Activated B cell treated with CpG ODN at 0.5 μM for 24 hours (primary cell): ENCODE measurements around the gene CPN2. TPM values are rescaled to one million over a fixed set of nuclear protein-coding genes. Genes with fewer than 3 reads are reported as not detected.

Experiments used
- ATAC-seq: fragments of 200-7000 bp; cut with Tn5 transposase; one replicate; pipeline ENCODE4 v1.10.0; 2021; ENCODE audit warnings: low read depth, mild to moderate bottlenecking, moderate library complexity
- CTCF ChIA-PET: fragments of 350-600 bp; sonication (Branson Sonifier 250); formaldehyde crosslinking; loops from one replicate; lab custom pipeline; 2021; ENCODE audit warnings: antibody characterized with exemption; lab: Charles Lee
- POLR2A ChIA-PET: fragments of 350-600 bp; sonication (Branson Sonifier 250); formaldehyde crosslinking; loops from one replicate; lab custom pipeline; 2021; ENCODE audit warnings: antibody characterized with exemption; lab: Charles Lee
- DNase-seq: peaks from one replicate; pipeline ENCODE4 v3.0.0; 2022
- H3K27ac Mint-ChIP-seq: one replicate; pipeline ENCODE4 v1.8.0; 2020; ENCODE audit warnings: mixed read lengths
- H3K27me3 Mint-ChIP-seq: one replicate; pipeline ENCODE4 v1.8.0; 2021; ENCODE audit warnings: mixed read lengths
- H3K36me3 Mint-ChIP-seq: one replicate; pipeline ENCODE4 v1.8.0; 2021; ENCODE audit warnings: low read depth, mixed read lengths
- H3K4me1 Mint-ChIP-seq: one replicate; pipeline ENCODE4 v1.8.0; 2021; ENCODE audit warnings: mixed read lengths
- H3K4me3 Mint-ChIP-seq: one replicate; pipeline ENCODE4 v1.8.0; 2020; ENCODE audit warnings: mild to moderate bottlenecking, mixed read lengths
- H3K9me3 Mint-ChIP-seq: one replicate; pipeline ENCODE4 v1.8.0; 2020; ENCODE audit warnings: mixed read lengths
- intact Hi-C: fragments of 100-400 bp; cut with micrococcal nuclease; formaldehyde crosslinking; loops from one replicate; pipeline ENCODE4 v1.15.1; 2024
- total RNA-seq: library from RNA; stranded (reverse); gene quantifications from 2 replicates; pipeline ENCODE4 v1.2.3, GENCODE V29; 2022
- TF ChIP-seq, protein P1 (sequence below): fragments of 200-600 bp; IDR thresholded peaks from one replicate; pipeline ENCODE4 v1.8.0; 2022; ENCODE audit warnings: antibody characterized with exemption, mild to moderate bottlenecking

Gene CPN2
- total RNA-seq, 1 donor from 2014 or later: not detected

DNA sequence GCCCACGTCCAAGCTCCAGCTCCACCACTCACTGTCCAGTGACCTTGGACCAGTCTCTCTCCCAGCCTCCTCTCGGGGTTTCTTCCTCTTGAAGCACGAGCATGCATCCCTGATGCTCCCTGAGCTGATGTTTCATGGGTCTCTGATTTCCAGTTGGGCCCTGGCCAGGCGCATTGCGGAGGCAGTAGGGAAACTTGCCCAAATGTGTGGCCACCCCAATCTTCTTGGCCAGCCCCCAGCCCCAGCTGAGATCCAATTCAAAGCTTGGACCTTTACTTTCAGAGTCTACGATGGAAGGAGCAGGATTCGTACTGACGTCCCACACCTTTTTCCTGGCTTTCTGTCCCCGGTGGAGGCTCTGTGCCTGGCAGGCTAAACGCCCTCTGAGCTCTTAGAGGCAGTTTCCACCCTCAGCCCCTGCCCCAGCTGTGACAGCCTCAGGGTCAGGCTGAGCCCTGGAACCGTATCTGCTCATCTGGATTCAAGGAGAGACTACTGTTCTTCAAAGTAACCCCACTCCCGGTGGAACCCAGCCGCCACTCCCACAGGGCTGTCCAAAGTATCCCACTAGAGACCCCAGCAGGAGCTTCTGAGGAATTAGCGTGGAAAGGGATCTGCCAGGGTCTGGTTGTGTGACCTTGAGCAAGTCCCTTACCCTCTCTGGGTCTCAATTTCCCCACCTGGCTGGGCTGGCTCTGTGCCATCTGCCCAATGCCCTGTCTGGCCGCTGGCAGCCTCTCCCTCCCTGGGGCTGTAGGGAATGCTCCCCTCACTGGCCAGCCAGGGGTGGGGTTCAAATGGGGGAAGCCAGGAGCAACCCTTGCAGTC, 37.4 kb downstream of the CPN2 start:
- no peak for ATAC-seq
- no peak overlapping the region for H3K4me3 Mint-ChIP-seq
- no peaks in the 10 kb centered on the region for H3K36me3 Mint-ChIP-seq
- TF ChIP-seq, protein P1, sequence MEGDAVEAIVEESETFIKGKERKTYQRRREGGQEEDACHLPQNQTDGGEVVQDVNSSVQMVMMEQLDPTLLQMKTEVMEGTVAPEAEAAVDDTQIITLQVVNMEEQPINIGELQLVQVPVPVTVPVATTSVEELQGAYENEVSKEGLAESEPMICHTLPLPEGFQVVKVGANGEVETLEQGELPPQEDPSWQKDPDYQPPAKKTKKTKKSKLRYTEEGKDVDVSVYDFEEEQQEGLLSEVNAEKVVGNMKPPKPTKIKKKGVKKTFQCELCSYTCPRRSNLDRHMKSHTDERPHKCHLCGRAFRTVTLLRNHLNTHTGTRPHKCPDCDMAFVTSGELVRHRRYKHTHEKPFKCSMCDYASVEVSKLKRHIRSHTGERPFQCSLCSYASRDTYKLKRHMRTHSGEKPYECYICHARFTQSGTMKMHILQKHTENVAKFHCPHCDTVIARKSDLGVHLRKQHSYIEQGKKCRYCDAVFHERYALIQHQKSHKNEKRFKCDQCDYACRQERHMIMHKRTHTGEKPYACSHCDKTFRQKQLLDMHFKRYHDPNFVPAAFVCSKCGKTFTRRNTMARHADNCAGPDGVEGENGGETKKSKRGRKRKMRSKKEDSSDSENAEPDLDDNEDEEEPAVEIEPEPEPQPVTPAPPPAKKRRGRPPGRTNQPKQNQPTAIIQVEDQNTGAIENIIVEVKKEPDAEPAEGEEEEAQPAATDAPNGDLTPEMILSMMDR: no peak
- H3K27ac Mint-ChIP-seq: no peak overlapping the region
- peaks cover 28% of the 10 kb centered on the region for H3K4me1 Mint-ChIP-seq
- peaks cover 25% of the 10 kb centered on the region for H3K27me3 Mint-ChIP-seq
- POLR2A ChIA-PET: interaction anchor here (0.7 kb wide), 1 partner anchor 172 kb away, joined by 4 read pairs; no protein-coding TSS in a partner anchor
- intact Hi-C loops: loop anchor here (2.0 kb wide), 1 partner anchor 209 kb away; no protein-coding TSS in a partner anchor
- CTCF ChIA-PET: interaction anchor here (0.9 to 4.4 kb wide), 6 partner anchors 20 to 648 kb away, joined by 3 to 97 read pairs (median 11); no protein-coding TSS in a partner anchor
- DNase-seq: no peak
- H3K9me3 Mint-ChIP-seq: peaks cover under 1% of the 10 kb centered on the region

DNA sequence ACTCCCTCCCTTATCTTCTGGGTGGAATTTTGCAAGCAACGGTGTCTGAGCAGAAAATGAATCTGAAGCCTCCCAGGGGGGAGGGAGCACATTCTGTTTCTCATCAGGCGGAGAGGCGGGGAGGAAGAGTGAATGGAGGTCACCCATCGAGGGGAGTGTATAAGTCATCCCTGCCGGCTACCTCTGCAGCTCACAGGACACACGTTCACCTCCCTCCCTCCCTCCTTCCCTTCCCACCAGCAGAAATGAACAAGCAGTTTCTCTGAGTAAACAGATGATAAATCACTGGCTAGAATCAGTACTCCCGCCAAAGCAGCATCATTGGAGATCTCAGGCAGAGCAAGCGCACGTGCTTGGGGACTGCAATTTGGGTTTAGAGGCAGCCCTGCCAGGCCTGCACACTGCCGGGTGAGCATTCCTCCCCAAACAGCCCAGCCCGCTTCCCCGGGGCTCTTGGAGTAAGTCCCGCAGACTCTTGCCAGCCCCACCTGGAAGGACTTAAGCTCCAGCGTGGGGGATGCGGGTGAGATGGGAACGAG, 38.3 kb downstream of the CPN2 start:
- intact Hi-C loops: no loop called here
- no peak overlapping the region for H3K27ac Mint-ChIP-seq
- peaks cover 24% of the 10 kb centered on the region for H3K27me3 Mint-ChIP-seq
- ATAC-seq: no peak
- POLR2A ChIA-PET: interaction anchor here (0.6 kb wide), 1 partner anchor 646 kb away, joined by 4 read pairs; no protein-coding TSS in a partner anchor
- H3K9me3 Mint-ChIP-seq: no peaks in the 10 kb centered on the region
- TF ChIP-seq, protein P1: no peak
- no peak overlapping the region for H3K4me3 Mint-ChIP-seq
- peaks cover 28% of the 10 kb centered on the region for H3K4me1 Mint-ChIP-seq
- no peak for DNase-seq
- no peaks in the 10 kb centered on the region for H3K36me3 Mint-ChIP-seq
- CTCF ChIA-PET: interaction anchor here (2.0 to 4.4 kb wide), 3 partner anchors 175 to 647 kb away, joined by 8 to 57 read pairs (median 14); no protein-coding TSS in a partner anchor

GRCh38 chr3:194312186-194312742, 38.9 kb downstream of the CPN2 start:
- TF ChIP-seq, protein P1: no peak
- no peak overlapping the region for H3K4me3 Mint-ChIP-seq
- no peaks in the 10 kb centered on the region for H3K36me3 Mint-ChIP-seq
- H3K27ac Mint-ChIP-seq: no peak overlapping the region
- intact Hi-C loops: no loop called here
- ChIA-PET CTCF (interaction anchor here (2.0 to 2.8 kb wide), 2 partner anchors 174 to 647 kb away, joined by 8 to 14 read pairs; no protein-coding TSS in a partner anchor), POLR2A (no interaction called here)
- no peaks in the 10 kb centered on the region for H3K9me3 Mint-ChIP-seq
- ATAC-seq (no peak), DNase-seq (no peak)
- H3K4me1 Mint-ChIP-seq: peaks cover 28% of the 10 kb centered on the region
- H3K27me3 Mint-ChIP-seq: peaks cover 18% of the 10 kb centered on the region

GRCh38 chr3:194311000-194311399, 40.1 kb downstream of the CPN2 start:
- ChIA-PET CTCF (no interaction called here), POLR2A (interaction anchor here (2.3 kb wide), 1 partner anchor 207 kb away, joined by 8 read pairs; no protein-coding TSS in a partner anchor)
- Mint-ChIP-seq H3K36me3 (no peaks in the 10 kb centered on the region), H3K9me3 (no peaks in the 10 kb centered on the region), H3K27ac (no peak overlapping the region), H3K4me1 (peaks cover 23% of the 10 kb centered on the region), H3K4me3 (no peak overlapping the region), H3K27me3 (peaks cover 12% of the 10 kb centered on the region)
- TF ChIP-seq, protein P1: no peak
- intact Hi-C loops: no loop called here
- DNase-seq (no peak), ATAC-seq (no peak)
